K562 (cell line): ENCODE results near the gene COL23A1. TPM values are rescaled to one million over a fixed set of nuclear protein-coding genes. Genes with fewer than 3 reads are reported as not detected.

ENCODE experiments used
- AFF4 ChIP-seq: sonication (generic); formaldehyde crosslinking; IDR thresholded peaks from 2 replicates; pipeline ENCODE4 v1.8.0; 2023; ENCODE audit warnings: mild to moderate bottlenecking, missing genetic modification reagents
- CBX2 ChIP-seq: fragments of 200-600 bp; sonication (generic); IDR thresholded peaks from one replicate; pipeline ENCODE4 v1.6.1; 2012; ENCODE audit warnings: mild to moderate bottlenecking, low read length, inconsistent platforms; ENCODE audit not compliant: insufficient read depth, poor library complexity, severe bottlenecking
- KAT8 ChIP-seq: fragments of 450-650 bp; IDR thresholded peaks from 2 replicates; pipeline ENCODE4 v1.6.1; 2016; ENCODE audit warnings: low read depth, mild to moderate bottlenecking
- MAFK ChIP-seq: IDR thresholded peaks from 2 replicates; pipeline ENCODE4 v1.6.1; 2011; ENCODE audit warnings: low read length, improper control_type of control experiment
- NFE2 ChIP-seq: IDR thresholded peaks from 2 replicates; pipeline ENCODE4 v1.6.1; 2014; ENCODE audit warnings: antibody characterized with exemption, low read depth
- PCBP2 ChIP-seq: fragments of 200-400 bp; formaldehyde crosslinking; IDR thresholded peaks from 2 replicates; pipeline ENCODE4 v1.6.1; 2018; ENCODE audit warnings: low read length, low read depth, mild to moderate bottlenecking, moderate library complexity; ENCODE audit not compliant: poor library complexity, severe bottlenecking
- POLR2A ChIP-seq: fragments of 450-650 bp; conservative IDR thresholded peaks from 2 replicates; pipeline ENCODE4 v1.6.1; 2016
- POLR2B ChIP-seq: fragments of 450-650 bp; IDR thresholded peaks from 2 replicates; pipeline ENCODE4 v1.6.1; 2018; ENCODE audit warnings: low read depth; ENCODE audit not compliant: partially characterized antibody
- PRDM10 ChIP-seq: fragments of 450-650 bp; IDR thresholded peaks from 2 replicates; pipeline ENCODE4 v1.6.1; 2018; ENCODE audit not compliant: partially characterized antibody
- RBFOX2 ChIP-seq: fragments of 200-400 bp; formaldehyde crosslinking; IDR thresholded peaks from 2 replicates; pipeline ENCODE4 v1.6.1; 2017; ENCODE audit warnings: low read depth, mild to moderate bottlenecking, low read length, moderate library complexity
- RBM39 ChIP-seq: fragments of 200-400 bp; formaldehyde crosslinking; optimal IDR thresholded peaks from 2 replicates; pipeline ENCODE3; 2018; ENCODE audit warnings: low read depth, low read length
- SIN3A ChIP-seq, 2 experiments: fragments of 150-350 bp in 1 of 2; IDR thresholded peaks; 2 replicates each; pipeline ENCODE4 v1.6.1; 2011 to 2016; ENCODE audit warnings: borderline replicate concordance in 2 of 2, low read depth in 2 of 2, low read length in 2 of 2, mild to moderate bottlenecking in 2 of 2, moderate library complexity in 2 of 2; ENCODE audit not compliant: control insufficient read depth in 1 of 2
- SNRNP70 ChIP-seq: fragments of 200-400 bp; formaldehyde crosslinking; optimal IDR thresholded peaks from 2 replicates; pipeline ENCODE3; 2017; ENCODE audit warnings: low read depth, low read length
- SUPT5H ChIP-seq: fragments of 450-650 bp; IDR thresholded peaks from 2 replicates; pipeline ENCODE4 v1.6.1; 2016
- TEAD1 ChIP-seq, 2 experiments: fragments of 450-650 bp in 1 of 2; sonication (generic) in 1 of 2; formaldehyde crosslinking; IDR thresholded peaks; 2 replicates each; pipeline versions ENCODE4 v1.4.0 to v1.8.0; 2020 to 2022; ENCODE audit warnings: mild to moderate bottlenecking in 2 of 2, missing genetic modification reagents in 1 of 2
- ZNF232 ChIP-seq: sonication (generic); formaldehyde crosslinking; IDR thresholded peaks from 2 replicates; pipeline ENCODE4 v1.8.0; 2022; ENCODE audit warnings: mild to moderate bottlenecking, missing genetic modification reagents
- ZNF316 ChIP-seq: fragments of 450-650 bp; IDR thresholded peaks from 2 replicates; pipeline ENCODE4 v1.6.1; 2016
- ZNF347 ChIP-seq: fragments of 450-650 bp; formaldehyde crosslinking; IDR thresholded peaks from 2 replicates; pipeline ENCODE4 v1.4.0; 2020; ENCODE audit warnings: low read depth, mild to moderate bottlenecking, moderate library complexity
- ZNF589 ChIP-seq: fragments of 200-800 bp; sonication (Bioruptor generic); IDR thresholded peaks from 2 replicates; pipeline ENCODE4 v1.6.1; 2016; ENCODE audit warnings: low read depth, missing genetic modification characterization, missing compliant biosample characterization
- polyA plus RNA-seq, 8 experiments: library from polyadenylated mRNA; depleted of rRNA in 4 of 8; stranded (reverse) in 5 of 8; unstranded in 3 of 8; fragments of >200 nt; fragmentation: Nextera tagmentation in 2 of 8; fragmentation: Illumina TruSeq in 1 of 8; extraction: Ambion mirVana in 2 of 8; extraction: Trizol in 1 of 8; gene quantifications; 2 replicates each; pipeline versions ENCODE4 v1.2.1 to v1.2.3, GENCODE V29; 2011 to 2014; ENCODE audit warnings: inconsistent platforms in 1 of 8, missing spikeins in 1 of 8
- total RNA-seq, 7 experiments: library from RNA; depleted of rRNA in 6 of 7; stranded (reverse); fragments of >200 nt in 6 of 7; fragmentation: Illumina TruSeq in 2 of 7; extraction: Trizol in 2 of 7; gene quantifications; 2 replicates each; pipeline versions ENCODE4 v1.2.1 to v1.2.3, GENCODE V29; 2011 to 2021; ENCODE audit warnings: low replicate concordance in 1 of 7

Gene COL23A1
- total and polyA plus RNA-seq, 9 of the 15 experiments (the other 6 are each of a cell fraction or from before 2014, with no cell fraction given): 0.09 TPM; not detected in 8

GRCh38 chr5:178206166-178207101 is 383.8 kb downstream of the COL23A1 start (continued):
- peak; percentile 19 for TF ChIP-seq POLR2B
- TF ChIP-seq NFE2: 0 out of 2 replicates have a peak, but pooled peaks have one; percentile 19
- peak; percentile 82 for TF ChIP-seq SNRNP70
- peak; percentile 48; the same call in 1 of the 2 replicates for TF ChIP-seq SUPT5H
- TF ChIP-seq AFF4 (CRISPR knock-in tag): peak; percentile 53; the same call in 1 of the 2 replicates
- peak; percentile 47; the same call in 1 of the 2 replicates for TF ChIP-seq POLR2A
- TF ChIP-seq MAFK: peak; percentile 61
- TF ChIP-seq RBM39: no peak
- TF ChIP-seq RBFOX2: peak; percentile 55
- TF ChIP-seq KAT8: no peak
- TF ChIP-seq SIN3A (IDR thresholded peaks at IDR 0.05; ENCODE audit: borderline replicate concordance in 2 of 2, control insufficient read depth in 1 of 2, low read depth in 2 of 2, low read length in 2 of 2): 0 out of 4 replicates have a peak, but pooled peaks of 1 of the 2 experiments have one; percentile 26
- TF ChIP-seq ZNF589 (CRISPR knock-in tag): no peak
- TF ChIP-seq ZNF316: peak; percentile 78
- TF ChIP-seq PCBP2: no peak
- no peak for TF ChIP-seq ZNF347 (CRISPR knock-in tag)
- no peak for TF ChIP-seq CBX2
- TF ChIP-seq TEAD1 (CRISPR knock-in tag; IDR thresholded peaks at IDR 0.05): no peak
- TF ChIP-seq PRDM10: peak; percentile 30
- TF ChIP-seq ZNF232 (CRISPR knock-in tag): no peak
